Left ventricle myocardium inferior (tissue), 1 donor: Measurements from ENCODE around the gene SPATS2L. TPM values are rescaled to one million over a fixed set of nuclear protein-coding genes. Genes with fewer than 3 reads are reported as not detected.

ENCODE experiments used
- DNase-seq: peaks from one replicate; pipeline ENCODE4 v3.0.0-alpha.2; 2020
- H3K27ac ChIP-seq: fragments of 200-600 bp; replicated peaks from 2 replicates; pipeline ENCODE4 v1.8.0; 2021
- H3K27me3 ChIP-seq: fragments of 200-600 bp; 2 replicates; pipeline ENCODE4 v1.8.0; 2021; ENCODE audit warnings: low read depth
- H3K36me3 ChIP-seq: fragments of 200-600 bp; 2 replicates; pipeline ENCODE4 v1.8.0; 2021
- H3K4me1 ChIP-seq: fragments of 200-600 bp; 2 replicates; pipeline ENCODE4 v1.8.0; 2021
- H3K4me3 ChIP-seq: fragments of 200-600 bp; 2 replicates; pipeline ENCODE4 v1.8.0; 2021; ENCODE audit warnings: mild to moderate bottlenecking, moderate library complexity
- H3K9me3 ChIP-seq: fragments of 200-600 bp; replicated peaks from 2 replicates; pipeline ENCODE4 v1.8.0; 2021
- intact Hi-C: fragments of 100-400 bp; cut with micrococcal nuclease; formaldehyde crosslinking; loops from one replicate; pipeline ENCODE4 v1.11.0; 2022
- total RNA-seq: library from RNA; stranded (reverse); fragmentation: NEBNext Ultra II Directional; extraction: Animal tissue kit (Norgen Biotek cat#: 25700); gene quantifications from one replicate; pipeline ENCODE4 v1.2.1, GENCODE V29; 2021
- TF ChIP-seq, protein P1 (sequence below): fragments of 200-600 bp; IDR thresholded peaks from 2 replicates; pipeline ENCODE4 v1.8.0; 2021; ENCODE audit warnings: antibody characterized with exemption, mild to moderate bottlenecking, borderline replicate concordance
- donor health status: DM: no; HTN: yes; CAD: no; lungs with severe emphysema.

The SPATS2L gene
- total RNA-seq, 1 donor from 2014 or later = 54.9 TPM

DNA sequence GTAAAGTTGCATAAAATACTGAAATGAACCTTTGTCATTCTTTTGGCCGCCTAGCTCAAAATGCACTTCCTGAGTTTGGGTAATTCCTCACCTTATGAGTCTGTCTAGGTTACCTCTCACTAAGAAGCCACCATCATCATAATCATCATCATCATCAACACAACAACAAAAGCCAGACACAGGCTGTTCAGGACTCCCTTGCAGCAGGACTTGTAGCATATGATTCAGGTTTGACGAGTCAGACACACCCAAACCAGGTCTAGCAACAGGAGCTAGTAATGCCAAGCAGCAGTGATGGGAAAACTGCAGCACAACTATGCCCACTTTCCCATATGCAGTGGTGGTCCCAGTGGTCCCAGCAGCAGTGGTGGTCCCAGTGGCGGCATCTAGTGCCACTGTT is 216.7 kb downstream of the SPATS2L start:
- TF ChIP-seq, protein P1, sequence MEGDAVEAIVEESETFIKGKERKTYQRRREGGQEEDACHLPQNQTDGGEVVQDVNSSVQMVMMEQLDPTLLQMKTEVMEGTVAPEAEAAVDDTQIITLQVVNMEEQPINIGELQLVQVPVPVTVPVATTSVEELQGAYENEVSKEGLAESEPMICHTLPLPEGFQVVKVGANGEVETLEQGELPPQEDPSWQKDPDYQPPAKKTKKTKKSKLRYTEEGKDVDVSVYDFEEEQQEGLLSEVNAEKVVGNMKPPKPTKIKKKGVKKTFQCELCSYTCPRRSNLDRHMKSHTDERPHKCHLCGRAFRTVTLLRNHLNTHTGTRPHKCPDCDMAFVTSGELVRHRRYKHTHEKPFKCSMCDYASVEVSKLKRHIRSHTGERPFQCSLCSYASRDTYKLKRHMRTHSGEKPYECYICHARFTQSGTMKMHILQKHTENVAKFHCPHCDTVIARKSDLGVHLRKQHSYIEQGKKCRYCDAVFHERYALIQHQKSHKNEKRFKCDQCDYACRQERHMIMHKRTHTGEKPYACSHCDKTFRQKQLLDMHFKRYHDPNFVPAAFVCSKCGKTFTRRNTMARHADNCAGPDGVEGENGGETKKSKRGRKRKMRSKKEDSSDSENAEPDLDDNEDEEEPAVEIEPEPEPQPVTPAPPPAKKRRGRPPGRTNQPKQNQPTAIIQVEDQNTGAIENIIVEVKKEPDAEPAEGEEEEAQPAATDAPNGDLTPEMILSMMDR = no peak
- intact Hi-C loops = no loop called here
- no peak overlapping the region for H3K4me3 ChIP-seq
- H3K27me3 ChIP-seq = peaks cover 6% of the 10 kb centered on the region
- no peak for DNase-seq
- H3K36me3 ChIP-seq = no peaks in the 10 kb centered on the region
- no peaks in the 10 kb centered on the region for H3K9me3 ChIP-seq
- H3K4me1 ChIP-seq = peaks cover 17% of the 10 kb centered on the region
- no peak overlapping the region for H3K27ac ChIP-seq

DNA sequence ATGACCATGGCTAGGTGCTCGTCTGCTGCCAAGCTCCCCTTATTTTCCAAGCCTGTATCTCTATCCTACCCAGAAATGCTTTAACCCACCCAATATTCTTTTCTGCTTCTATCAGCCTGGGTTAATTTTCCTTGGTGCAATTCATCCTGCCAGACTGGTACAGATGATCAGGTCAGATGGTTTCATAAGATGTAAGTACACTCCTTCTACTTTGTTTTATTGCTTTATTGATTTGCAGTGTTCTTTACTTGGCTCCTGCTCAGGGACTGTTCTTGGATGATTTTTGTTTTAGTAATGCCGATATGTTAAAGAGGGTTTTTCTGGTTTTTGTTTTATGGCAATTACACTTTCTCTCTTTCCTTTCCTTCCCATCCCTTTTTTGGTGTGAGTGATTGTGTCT is 217.1 kb downstream of the SPATS2L start:
- intact Hi-C loops = no loop called here
- no peak for DNase-seq
- Histone ChIP-seq H3K27ac (no peak overlapping the region), H3K4me3 (no peak overlapping the region), H3K9me3 (no peaks in the 10 kb centered on the region), H3K27me3 (peaks cover 6% of the 10 kb centered on the region), H3K36me3 (no peaks in the 10 kb centered on the region), H3K4me1 (peaks cover 17% of the 10 kb centered on the region)
- TF ChIP-seq, protein P1 = no peak

DNA sequence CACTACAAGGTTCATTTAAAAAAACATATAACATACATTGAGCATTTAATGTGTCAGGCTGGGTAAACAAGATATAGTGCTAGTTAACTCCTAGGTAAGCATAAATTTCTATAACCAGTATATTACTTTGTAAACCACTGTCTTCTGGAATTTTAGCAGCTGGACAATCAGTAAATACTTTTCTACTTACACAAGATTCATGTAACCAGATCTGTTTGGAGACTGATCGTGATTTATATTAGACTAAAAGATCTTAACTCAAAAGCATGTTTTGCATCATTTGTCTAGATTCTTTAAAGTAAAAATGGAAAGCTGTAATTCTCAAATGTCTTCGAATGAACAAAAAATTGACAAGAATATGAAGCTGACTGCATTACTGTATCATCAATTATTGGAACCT is 218.6 kb downstream of the SPATS2L start:
- H3K36me3 ChIP-seq = no peaks in the 10 kb centered on the region
- intact Hi-C loops = no loop called here
- H3K9me3 ChIP-seq = no peaks in the 10 kb centered on the region
- H3K4me3 ChIP-seq = peak overlapping the region; percentile 82
- no peak overlapping the region for H3K27ac ChIP-seq
- DNase-seq = no peak
- H3K4me1 ChIP-seq = peaks cover 17% of the 10 kb centered on the region
- peaks cover 6% of the 10 kb centered on the region for H3K27me3 ChIP-seq
- TF ChIP-seq, protein P1 = no peak

DNA sequence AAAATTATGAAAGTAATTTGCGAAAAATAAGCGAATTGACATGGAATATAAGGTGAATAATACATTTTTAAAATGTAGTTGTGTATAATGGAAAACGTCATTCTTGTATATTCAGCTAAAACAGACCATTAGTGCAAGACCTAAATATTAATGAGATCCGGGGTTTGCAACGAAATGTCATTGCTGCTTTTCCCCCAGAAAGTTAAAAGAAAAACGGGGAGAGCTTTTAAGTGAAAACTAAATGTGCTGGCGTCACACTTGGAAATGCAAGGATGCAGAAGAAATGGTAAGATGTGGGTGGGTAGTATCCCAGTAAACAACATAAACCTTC is 219.0 kb downstream of the SPATS2L start:
- intact Hi-C loops = no loop called here
- Histone ChIP-seq H3K27me3 (peaks cover 6% of the 10 kb centered on the region), H3K4me3 (peak overlapping the region; percentile 82), H3K27ac (peak overlapping the region; percentile 74), H3K36me3 (no peaks in the 10 kb centered on the region), H3K9me3 (no peaks in the 10 kb centered on the region), H3K4me1 (peaks cover 17% of the 10 kb centered on the region)
- no peak for DNase-seq
- TF ChIP-seq, protein P1 = no peak

DNA sequence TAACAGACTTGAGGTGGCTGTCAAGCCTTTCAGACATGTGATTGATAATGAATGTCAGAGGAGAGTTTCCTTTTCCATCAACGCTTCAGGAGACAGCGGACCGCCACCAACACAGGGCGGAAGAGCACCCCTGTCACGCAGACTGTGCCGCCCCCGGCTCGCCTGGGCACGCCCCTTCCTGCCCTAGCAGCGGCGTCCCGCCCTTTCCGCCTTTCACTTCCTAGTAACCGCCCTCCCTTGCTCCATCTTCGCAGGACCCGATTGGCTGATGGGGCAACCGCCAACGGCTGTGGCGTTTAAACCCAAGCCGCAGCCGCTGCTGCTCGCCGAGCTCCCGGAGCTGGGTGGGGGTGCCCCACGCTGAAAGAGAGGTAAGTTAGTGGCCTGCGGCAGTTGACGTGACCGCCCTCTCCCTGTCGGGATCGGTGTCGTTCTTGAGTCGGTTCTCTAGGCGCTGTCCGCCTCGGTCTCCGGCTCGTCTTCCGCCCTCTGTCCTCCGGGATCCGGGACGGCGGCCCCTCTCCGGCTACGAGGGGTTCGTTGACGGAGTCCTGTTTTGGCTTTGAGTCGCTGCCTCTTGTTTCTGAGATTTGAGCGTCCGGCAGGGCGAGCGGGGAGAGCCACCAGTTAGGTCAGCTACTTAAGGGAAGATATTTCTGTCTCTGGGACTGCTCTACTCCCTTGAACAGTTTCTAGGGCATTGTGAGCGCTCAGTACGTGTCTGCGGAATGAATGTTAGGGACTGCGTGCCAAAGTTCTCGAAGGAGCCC is 219.6 kb downstream of the SPATS2L start, which contains the start of gene SGO2:
Gene SGO2, plus strand, starts transcription at position 326 of the 770 bp plus-strand sequence. CDS start 6,769 bp downstream, outside the sequence.
- DNase-seq = peak; percentile 95
- peaks cover 17% of the 10 kb centered on the region for H3K4me1 ChIP-seq
- H3K4me3 ChIP-seq = peak within 1 kb of the TSS; percentile 82
- H3K27ac ChIP-seq = peak within 1 kb of the TSS; percentile 74
- H3K9me3 ChIP-seq = no peaks in the 10 kb centered on the region
- H3K27me3 ChIP-seq = peaks cover under 1% of the 10 kb centered on the region
- no peaks in the 10 kb centered on the region for H3K36me3 ChIP-seq
- intact Hi-C loops = no loop called here
- TF ChIP-seq, protein P1 = no peak
